Measurements from ENCODE around the gene XPO5. TPM values are rescaled to one million over a fixed set of nuclear protein-coding genes. Genes with fewer than 3 reads are reported as not detected.

XPO5 gene
- total RNA-seq, 4 donors from 2014 or later: 17.3 to 55.3 (median 27.8) TPM

- Histone ChIP-seq H3K36me3 (peaks cover 0 to 41% (median 0%) of the 10 kb centered on the region in 3 donors), H3K4me3 (no peak overlapping the region), H3K4me1 (no peaks in the 10 kb centered on the region), H3K9me3 (no peaks in the 10 kb centered on the region), H3K27ac (no peak overlapping the region), H3K27me3 (no peaks in the 10 kb centered on the region)
- TF ChIP-seq POLR2A (IDR thresholded peaks at IDR 0.05): no peak
- no peak for TF ChIP-seq CTCF (IDR thresholded peaks at IDR 0.05)
- no peak for DNase-seq
These were observed 34.6 kb upstream of the XPO5 start for GRCh38 chr6:43610431-43610830.

- Histone ChIP-seq H3K27ac (no peak overlapping the region), H3K4me1 (no peaks in the 10 kb centered on the region), H3K9me3 (no peaks in the 10 kb centered on the region), H3K36me3 (peaks cover 0 to 48% (median 0%) of the 10 kb centered on the region in 3 donors), H3K4me3 (no peak overlapping the region), H3K27me3 (no peaks in the 10 kb centered on the region)
- TF ChIP-seq CTCF (IDR thresholded peaks at IDR 0.05): no peak
- TF ChIP-seq POLR2A (IDR thresholded peaks at IDR 0.05): no peak
- DNase-seq: no peak
These were observed 33.6 kb upstream of the XPO5 start for GRCh38 chr6:43609402-43609801.

- Histone ChIP-seq H3K36me3 (peaks cover 0 to 49% (median 0%) of the 10 kb centered on the region in 3 donors), H3K4me3 (no peak overlapping the region), H3K27ac (no peak overlapping the region), H3K9me3 (no peaks in the 10 kb centered on the region), H3K27me3 (no peaks in the 10 kb centered on the region), H3K4me1 (no peaks in the 10 kb centered on the region)
- TF ChIP-seq POLR2A (IDR thresholded peaks at IDR 0.05): no peak
- TF ChIP-seq CTCF (IDR thresholded peaks at IDR 0.05): no peak
- no peak for DNase-seq
These were observed 33.0 kb upstream of the XPO5 start for GRCh38 chr6:43608807-43609206.

- Histone ChIP-seq H3K27ac (no peak overlapping the region), H3K9me3 (no peaks in the 10 kb centered on the region), H3K4me3 (no peak overlapping the region), H3K4me1 (no peaks in the 10 kb centered on the region), H3K27me3 (no peaks in the 10 kb centered on the region), H3K36me3 (peaks cover 0 to 49% (median 0%) of the 10 kb centered on the region in 3 donors)
- TF ChIP-seq POLR2A (IDR thresholded peaks at IDR 0.05): no peak
- peak; percentile 68 to 74 (median 72) for TF ChIP-seq CTCF (IDR thresholded peaks at IDR 0.05)
- peak in 2 of 3 donors; percentile 66 to 88 for DNase-seq
These were observed 32.5 kb upstream of the XPO5 start for GRCh38 chr6:43608310-43608763.

GRCh38 chr6:43606019-43606418 is 30.2 kb upstream of the XPO5 start:
- Histone ChIP-seq H3K27me3 (no peaks in the 10 kb centered on the region), H3K9me3 (no peaks in the 10 kb centered on the region), H3K36me3 (peaks cover 0 to 57% (median 0%) of the 10 kb centered on the region in 3 donors), H3K4me3 (no peak overlapping the region), H3K4me1 (no peaks in the 10 kb centered on the region), H3K27ac (no peak overlapping the region)
- DNase-seq: no peak
- TF ChIP-seq CTCF (IDR thresholded peaks at IDR 0.05): no peak
- no peak for TF ChIP-seq POLR2A (IDR thresholded peaks at IDR 0.05)

- no peak overlapping the region for H3K27ac ChIP-seq
- H3K27me3 ChIP-seq: no peaks in the 10 kb centered on the region
- no peak for TF ChIP-seq CTCF (IDR thresholded peaks at IDR 0.05)
- no peak for TF ChIP-seq POLR2A (IDR thresholded peaks at IDR 0.05)
- no peaks in the 10 kb centered on the region for H3K4me1 ChIP-seq
- no peak for DNase-seq
- peaks cover 0 to 51% (median 0%) of the 10 kb centered on the region in 3 donors for H3K36me3 ChIP-seq
- no peak overlapping the region for H3K4me3 ChIP-seq
- H3K9me3 ChIP-seq: no peaks in the 10 kb centered on the region
These were observed 28.3 kb upstream of the XPO5 start for GRCh38 chr6:43604174-43604573.
